T-cell (primary cell): ENCODE data around the gene CCNK. TPM values are rescaled to one million over a fixed set of nuclear protein-coding genes. Genes with fewer than 3 reads are reported as not detected.

Experiments used
- ATAC-seq, 4 experiments: fragments of 200-7000 bp in 3 of 4; fragments of 150-1000 bp in 1 of 4; cut with Tn5 transposase; replicated peaks in 1 of 4; 1 replicate in 3 of 4; 2 replicates in 1 of 4; pipeline ENCODE4 v1.10.0; 2021; ENCODE audit warnings: moderate library complexity in 3 of 4, mild to moderate bottlenecking in 2 of 4, moderate number of reproducible peaks in 1 of 4
- CTCF ChIA-PET, 2 donors: fragments of 300-600 bp; sonication (Branson Sonifier 250); formaldehyde crosslinking; loops; one replicate each; lab custom pipeline; 2022; ENCODE audit warnings: antibody characterized with exemption in 2 of 2; lab: Charles Lee
- POLR2A ChIA-PET, 2 donors: fragments of 300-600 bp; sonication (Branson Sonifier 250); formaldehyde crosslinking; loops; one replicate each; lab custom pipeline; 2022; ENCODE audit warnings: antibody characterized with exemption in 2 of 2; lab: Charles Lee
- DNase-seq, 35 experiments: peaks; one replicate each; pipeline versions ENCODE4 v3.0.0 to v3.0.0-alpha.2; 2013 to 2023
- H3K27ac ChIP-seq: one replicate; pipeline ENCODE4 v1.5.1; 2013; ENCODE audit warnings: low read length
- H3K27me3 ChIP-seq, 2 experiments: replicated peaks in 1 of 2; 1 replicate in 1 of 2; 2 replicates in 1 of 2; pipeline versions ENCODE4 v1.6.1 to v1.7.0; 2013; ENCODE audit warnings: low read length in 1 of 2, mixed read lengths in 1 of 2; ENCODE audit not compliant: control insufficient read depth in 2 of 2, insufficient read depth in 2 of 2; ENCODE audit errors: extremely low read depth in 1 of 2
- H3K36me3 ChIP-seq, 2 donors: 1 replicate in 1 of 2; 2 replicates in 1 of 2; pipeline versions ENCODE4 v1.6.1 to v1.7.0; 2013; ENCODE audit warnings: low read length in 1 of 2; ENCODE audit not compliant: control insufficient read depth in 2 of 2, insufficient read depth in 1 of 2; ENCODE audit errors: extremely low read depth in 1 of 2
- H3K4me1 ChIP-seq, 2 experiments: 1 replicate in 1 of 2; 2 replicates in 1 of 2; pipeline versions ENCODE4 v1.6.1 to v1.7.0; 2013; ENCODE audit warnings: low read length in 2 of 2, mixed read lengths in 1 of 2; ENCODE audit not compliant: insufficient read depth in 2 of 2, control insufficient read depth in 1 of 2; ENCODE audit errors: extremely low read depth in 1 of 2
- H3K4me3 ChIP-seq, 2 donors: 1 replicate in 1 of 2; 2 replicates in 1 of 2; pipeline versions ENCODE4 v1.5.1 to v1.7.0; 2013; ENCODE audit warnings: mild to moderate bottlenecking in 2 of 2, low read length in 1 of 2, moderate library complexity in 1 of 2; ENCODE audit not compliant: control insufficient read depth in 1 of 2; ENCODE audit errors: extremely low read depth in 1 of 2
- H3K9me3 ChIP-seq: 2 replicates; pipeline ENCODE4 v1.7.0; 2013
- H3K27ac Mint-ChIP-seq, 2 donors: one replicate each; pipeline ENCODE4 v1.8.0; 2020 to 2021; ENCODE audit warnings: mild to moderate bottlenecking in 2 of 2, mixed read lengths in 2 of 2
- H3K27me3 Mint-ChIP-seq, 2 donors: one replicate each; pipeline ENCODE4 v1.8.0; 2021 to 2022; ENCODE audit warnings: mixed read lengths in 2 of 2
- H3K36me3 Mint-ChIP-seq: one replicate; pipeline ENCODE4 v1.8.0; 2021; ENCODE audit warnings: mixed read lengths
- H3K4me1 Mint-ChIP-seq, 3 donors: one replicate each; pipeline ENCODE4 v1.8.0; 2020 to 2022; ENCODE audit warnings: mixed read lengths in 3 of 3, mild to moderate bottlenecking in 1 of 3
- H3K4me3 Mint-ChIP-seq, 3 donors: one replicate each; pipeline ENCODE4 v1.8.0; 2020 to 2022; ENCODE audit warnings: mild to moderate bottlenecking in 3 of 3, mixed read lengths in 3 of 3, moderate library complexity in 3 of 3
- H3K9me3 Mint-ChIP-seq, 3 donors: one replicate each; pipeline ENCODE4 v1.8.0; 2020 to 2022; ENCODE audit warnings: mixed read lengths in 3 of 3
- WGBS: methylation state at CpG from one replicate; pipeline ENCODE4 v1.1.5; 2013; ENCODE audit warnings: missing lambda C conversion rate; ENCODE audit not compliant: insufficient coverage; 5-methylcytosine and 5-hydroxymethylcytosine counted together
- total RNA-seq, 35 experiments: library from RNA in 6 of 35; stranded (reverse) in 6 of 35; fragments of 120-200 nt in 1 of 35; gene quantifications; one replicate each; pipeline versions ENCODE4 v1.2.1 to v1.2.4 and lab custom pipeline; 2013 to 2026

The CCNK gene
- total RNA-seq, 5 donors from 2014 or later (not counting 1 experiment from before 2014, with no cell fraction given) = 61.8 to 138 (median 74.6) TPM

DNA sequence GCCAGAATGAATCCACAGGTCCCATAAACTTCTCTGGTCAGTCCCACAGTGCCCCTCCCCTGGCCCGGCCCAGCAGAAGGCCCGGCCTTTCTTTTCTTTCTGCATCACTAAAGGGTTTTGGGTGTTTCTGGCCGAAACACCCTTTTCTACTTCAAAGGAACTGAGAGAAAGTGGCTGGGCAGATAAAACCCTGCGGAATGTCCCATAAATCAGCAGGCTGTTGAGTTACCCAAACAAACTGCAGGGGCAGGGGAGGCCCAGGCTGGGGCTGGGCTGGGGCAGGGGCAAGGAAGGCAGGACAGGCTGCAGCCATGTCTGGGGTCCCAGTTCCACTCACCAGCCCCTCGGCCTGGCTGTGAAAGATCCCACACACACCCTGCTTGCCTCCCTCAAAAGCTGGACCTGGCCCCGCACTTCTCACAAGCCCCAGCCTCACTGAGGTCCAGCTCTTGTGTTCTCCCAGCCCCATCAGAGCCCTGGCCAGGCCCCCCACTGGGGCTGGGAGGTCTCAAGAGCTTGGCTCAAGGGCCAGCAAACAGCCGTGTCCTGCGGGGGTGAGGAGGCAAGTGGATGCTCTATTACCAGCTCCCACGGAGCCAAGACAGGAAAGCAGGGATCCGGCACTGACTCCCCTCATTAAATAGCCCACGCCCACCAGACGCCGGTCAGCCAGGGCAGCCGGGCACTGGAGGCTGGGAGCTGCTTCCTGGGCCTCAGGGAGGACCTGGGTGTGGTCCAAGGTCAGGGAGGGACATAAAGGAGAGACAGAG, 41.9 kb downstream of the CCNK start:
- H3K27me3 Mint-ChIP-seq = no peaks in the 10 kb centered on the region
- Histone ChIP-seq H3K27me3 (peaks cover 0 to under 1% of the 10 kb centered on the region in 2 experiments), H3K9me3 (no peaks in the 10 kb centered on the region), H3K4me3 (no peak overlapping the region), H3K36me3 (no peaks in the 10 kb centered on the region), H3K4me1 (peaks cover 9 to 27% of the 10 kb centered on the region in 2 experiments), H3K27ac (no peak overlapping the region)
- DNase-seq = no peak
- H3K27ac Mint-ChIP-seq = no peak overlapping the region
- H3K36me3 Mint-ChIP-seq = no peaks in the 10 kb centered on the region
- peaks cover 14 to 23% (median 17%) of the 10 kb centered on the region in 3 donors for H3K4me1 Mint-ChIP-seq
- H3K9me3 Mint-ChIP-seq = no peaks in the 10 kb centered on the region
- 93% methylated on average over 6 of the region's 14 CpGs for WGBS
- no peak overlapping the region for H3K4me3 Mint-ChIP-seq
- no peak for ATAC-seq
- POLR2A ChIA-PET = no interaction called here
- CTCF ChIA-PET = no interaction called here

- H3K36me3 ChIP-seq = no peaks in the 10 kb centered on the region
- DNase-seq = no peak
- H3K9me3 Mint-ChIP-seq = no peaks in the 10 kb centered on the region
- peaks cover 9 to 22% of the 10 kb centered on the region in 2 experiments for H3K4me1 ChIP-seq
- H3K36me3 Mint-ChIP-seq = no peaks in the 10 kb centered on the region
- POLR2A ChIA-PET = no interaction called here
- no peaks in the 10 kb centered on the region for H3K27me3 Mint-ChIP-seq
- H3K27me3 ChIP-seq = peaks cover 0 to 2% of the 10 kb centered on the region in 2 experiments
- CTCF ChIA-PET = no interaction called here
- ATAC-seq = no peak
- no peak overlapping the region for H3K4me3 ChIP-seq
- no peaks in the 10 kb centered on the region for H3K9me3 ChIP-seq
- H3K27ac ChIP-seq = no peak overlapping the region
- WGBS = 87% methylated on average over 5 of the region's 5 CpGs
- H3K4me3 Mint-ChIP-seq = no peak overlapping the region
- no peak overlapping the region for H3K27ac Mint-ChIP-seq
- H3K4me1 Mint-ChIP-seq = peaks cover 14 to 23% (median 17%) of the 10 kb centered on the region in 3 donors
These were observed 42.5 kb downstream of the CCNK start for GRCh38 chr14:99523704-99524055.

DNA sequence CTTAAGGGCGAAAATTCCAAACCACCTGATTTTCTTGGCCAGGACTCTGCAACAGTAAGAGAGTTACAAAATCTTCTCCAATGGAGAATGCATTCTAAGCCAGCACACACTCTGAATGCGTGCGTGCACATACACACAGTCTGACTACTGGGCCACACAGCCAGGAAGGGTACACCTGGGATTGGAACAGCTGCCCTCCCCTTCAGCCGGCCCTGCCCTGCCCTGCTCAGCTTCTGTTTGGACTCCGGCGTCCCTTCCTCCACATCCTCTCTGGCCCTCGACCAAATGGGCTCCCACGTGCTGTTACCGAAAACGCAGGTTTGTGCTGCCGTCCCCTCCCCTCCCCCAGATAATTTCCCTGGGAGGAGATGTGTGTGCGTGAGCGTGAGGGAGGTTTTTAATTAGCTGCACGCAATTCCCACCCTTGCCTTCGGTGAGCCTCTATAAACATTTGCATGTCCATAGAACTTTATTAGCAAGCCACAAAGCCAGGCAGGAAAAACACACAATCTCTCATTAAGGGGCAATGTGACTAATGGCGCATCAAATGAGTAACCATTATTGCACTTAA, 43.0 kb downstream of the CCNK start:
- DNase-seq (no peak), ATAC-seq (no peak)
- ChIA-PET CTCF (no interaction called here), POLR2A (no interaction called here)
- H3K9me3 Mint-ChIP-seq = no peaks in the 10 kb centered on the region
- H3K4me1 Mint-ChIP-seq = peaks cover 14 to 23% (median 17%) of the 10 kb centered on the region in 3 donors
- peak overlapping the region in 1 of 3 donors; percentile 78 for H3K4me3 Mint-ChIP-seq
- Histone ChIP-seq H3K27ac (no peak overlapping the region), H3K36me3 (no peaks in the 10 kb centered on the region), H3K9me3 (no peaks in the 10 kb centered on the region), H3K27me3 (peaks cover 0 to 2% of the 10 kb centered on the region in 2 experiments), H3K4me1 (peaks cover 9 to 20% of the 10 kb centered on the region in 2 experiments), H3K4me3 (no peak overlapping the region)
- 93% methylated on average over 6 of the region's 16 CpGs for WGBS
- no peaks in the 10 kb centered on the region for H3K27me3 Mint-ChIP-seq
- no peaks in the 10 kb centered on the region for H3K36me3 Mint-ChIP-seq
- peak overlapping the region in 1 of 2 donors; percentile 97 for H3K27ac Mint-ChIP-seq

GRCh38 chr14:99524804-99525698, 43.8 kb downstream of the CCNK start:
- Mint-ChIP-seq H3K27ac (peak overlapping the region; percentile 88 to 97), H3K4me1 (peaks cover 14 to 23% (median 17%) of the 10 kb centered on the region in 3 donors), H3K9me3 (no peaks in the 10 kb centered on the region), H3K27me3 (no peaks in the 10 kb centered on the region), H3K36me3 (no peaks in the 10 kb centered on the region), H3K4me3 (peak overlapping the region; percentile 46 to 78 (median 62))
- DNase-seq (peak in 17 of 35 experiments; percentile 5 to 46 (median 20)), ATAC-seq (peak; percentile 68 to 84 (median 81))
- H3K36me3 ChIP-seq = no peaks in the 10 kb centered on the region
- peaks cover 0 to 2% of the 10 kb centered on the region in 2 experiments for H3K27me3 ChIP-seq
- ChIA-PET POLR2A (no interaction called here), CTCF (interaction anchor here in 1 of 2 donors (0.7 kb wide), 1 partner anchor 371 kb away, joined by 3 read pairs; no protein-coding TSS in a partner anchor)
- peak overlapping the region; percentile 57 for H3K27ac ChIP-seq
- WGBS = 62% methylated on average over 13 of the region's 17 CpGs
- H3K9me3 ChIP-seq = no peaks in the 10 kb centered on the region
- peaks cover 9 to 20% of the 10 kb centered on the region in 2 experiments for H3K4me1 ChIP-seq
- peak overlapping the region in 1 of 2 donors; percentile 19 for H3K4me3 ChIP-seq

DNA sequence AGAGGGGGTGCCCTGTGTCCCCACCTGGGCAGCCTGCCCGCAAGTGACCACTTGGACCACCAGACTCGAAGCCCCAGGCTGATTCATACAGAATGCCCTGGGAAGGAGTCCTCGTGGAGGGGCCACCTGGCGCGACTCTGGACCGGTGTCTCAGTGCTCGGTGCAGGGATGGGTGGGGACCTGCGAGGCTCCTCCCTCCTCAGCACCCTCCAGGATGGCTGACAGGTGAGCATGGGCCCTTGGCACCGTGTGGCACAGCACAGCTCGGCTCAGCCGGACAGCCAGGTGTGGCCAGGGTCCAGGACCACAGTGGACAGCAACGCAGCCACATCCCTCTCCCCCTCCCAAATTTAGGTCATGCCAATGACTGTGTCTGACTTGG, 44.5 kb downstream of the CCNK start:
- Mint-ChIP-seq H3K27me3 (no peaks in the 10 kb centered on the region), H3K4me3 (peak overlapping the region in 1 of 3 donors; percentile 78), H3K4me1 (peaks cover 14 to 23% (median 17%) of the 10 kb centered on the region in 3 donors), H3K27ac (peak overlapping the region; percentile 57 to 88), H3K9me3 (no peaks in the 10 kb centered on the region), H3K36me3 (no peaks in the 10 kb centered on the region)
- Histone ChIP-seq H3K4me3 (no peak overlapping the region), H3K27me3 (peaks cover 0 to 2% of the 10 kb centered on the region in 2 experiments), H3K36me3 (no peaks in the 10 kb centered on the region), H3K27ac (peak overlapping the region; percentile 57), H3K9me3 (no peaks in the 10 kb centered on the region), H3K4me1 (peaks cover 9 to 20% of the 10 kb centered on the region in 2 experiments)
- no peak for DNase-seq
- ChIA-PET POLR2A (no interaction called here), CTCF (no interaction called here)
- ATAC-seq = peak; percentile 12 to 53 (median 28)
- WGBS = 74% methylated on average over 11 of the region's 12 CpGs

- Mint-ChIP-seq H3K4me3 (no peak overlapping the region), H3K9me3 (no peaks in the 10 kb centered on the region), H3K27ac (no peak overlapping the region), H3K36me3 (no peaks in the 10 kb centered on the region), H3K4me1 (peaks cover 14 to 23% (median 17%) of the 10 kb centered on the region in 3 donors), H3K27me3 (no peaks in the 10 kb centered on the region)
- 85% methylated on average over 12 of the region's 12 CpGs for WGBS
- Histone ChIP-seq H3K27me3 (peaks cover 0 to 2% of the 10 kb centered on the region in 2 experiments), H3K4me1 (peaks cover 9 to 20% of the 10 kb centered on the region in 2 experiments), H3K27ac (no peak overlapping the region), H3K36me3 (no peaks in the 10 kb centered on the region), H3K4me3 (no peak overlapping the region), H3K9me3 (no peaks in the 10 kb centered on the region)
- POLR2A ChIA-PET = no interaction called here
- DNase-seq (no peak), ATAC-seq (no peak)
- CTCF ChIA-PET = no interaction called here
These were observed 45.8 kb downstream of the CCNK start for GRCh38 chr14:99527026-99527425.
